ENCODE results near the gene KCNG1.

KCNG1 gene

GRCh38 chr20:51029556-51029955 is 6.6 kb upstream of the KCNG1 start:
- no peaks in the 10 kb centered on the region for H3K79me2 ChIP-seq (ENCODE audit: low read length)
- TF ChIP-seq EZH2phosphoT487 (IDR thresholded peaks at IDR 0.05; ENCODE audit: low read length) (no peak), CTCF (IDR thresholded peaks at IDR 0.05; ENCODE audit: low read length) (no peak), EZH2 (optimal IDR thresholded peaks at IDR 0.05; ENCODE audit: low read depth, low read length) (no peak)
- peaks cover 21% of the 10 kb centered on the region for H3K27me3 ChIP-seq (replicated peaks; ENCODE audit: insufficient read depth, low read length)
- no peak overlapping the region for H3K4me2 ChIP-seq (ENCODE audit: low read depth, low read length)
- H3K27ac ChIP-seq (ENCODE audit: low read length): no peak overlapping the region
- no peaks in the 10 kb centered on the region for H3K36me3 ChIP-seq (replicated peaks; ENCODE audit: insufficient read depth, low read length)
- H2AFZ ChIP-seq (ENCODE audit: low read length): no peak overlapping the region
- H3K4me3 ChIP-seq (ENCODE audit: low read length): no peak overlapping the region
- DNase-seq: no peak
- no peaks in the 10 kb centered on the region for H4K20me1 ChIP-seq (ENCODE audit: insufficient read depth, low read length)
- H3F3A ChIP-seq (ENCODE audit: insufficient read depth, low read length): no peaks in the 10 kb centered on the region
- no peaks in the 10 kb centered on the region for H3K9me2 ChIP-seq (replicated peaks; ENCODE audit: insufficient read depth, low read length)
- H3K4me1 ChIP-seq (ENCODE audit: low read length): no peaks in the 10 kb centered on the region
- no peaks in the 10 kb centered on the region for H3K9me3 ChIP-seq (replicated peaks; ENCODE audit: insufficient read depth, low read length)
- no peak overlapping the region for H3K9ac ChIP-seq (ENCODE audit: low read length)

- Histone ChIP-seq H3K4me1 (ENCODE audit: low read length) (no peaks in the 10 kb centered on the region), H3K9me3 (replicated peaks; ENCODE audit: insufficient read depth, low read length) (no peaks in the 10 kb centered on the region), H2AFZ (ENCODE audit: low read length) (no peak overlapping the region), H3K36me3 (replicated peaks; ENCODE audit: insufficient read depth, low read length) (no peaks in the 10 kb centered on the region), H3K4me2 (ENCODE audit: low read depth, low read length) (no peak overlapping the region), H3F3A (ENCODE audit: insufficient read depth, low read length) (no peaks in the 10 kb centered on the region), H3K9ac (ENCODE audit: low read length) (no peak overlapping the region), H3K9me2 (replicated peaks; ENCODE audit: insufficient read depth, low read length) (no peaks in the 10 kb centered on the region), H3K4me3 (ENCODE audit: low read length) (no peak overlapping the region), H4K20me1 (ENCODE audit: insufficient read depth, low read length) (no peaks in the 10 kb centered on the region), H3K27me3 (replicated peaks; ENCODE audit: insufficient read depth, low read length) (peaks cover 27% of the 10 kb centered on the region), H3K79me2 (ENCODE audit: low read length) (no peaks in the 10 kb centered on the region), H3K27ac (ENCODE audit: low read length) (no peak overlapping the region)
- no peak for DNase-seq
- TF ChIP-seq EZH2phosphoT487 (IDR thresholded peaks at IDR 0.05; ENCODE audit: low read length) (no peak), EZH2 (optimal IDR thresholded peaks at IDR 0.05; ENCODE audit: low read depth, low read length) (no peak)
Observed at GRCh38 chr20:51028616-51029212, 5.8 kb upstream of the KCNG1 start.

- Histone ChIP-seq H3K4me3 (ENCODE audit: low read length) (no peak overlapping the region), H3K4me2 (ENCODE audit: low read depth, low read length) (no peak overlapping the region), H3K4me1 (ENCODE audit: low read length) (no peaks in the 10 kb centered on the region), H3K36me3 (replicated peaks; ENCODE audit: insufficient read depth, low read length) (no peaks in the 10 kb centered on the region), H3F3A (ENCODE audit: insufficient read depth, low read length) (no peaks in the 10 kb centered on the region), H2AFZ (ENCODE audit: low read length) (no peak overlapping the region), H3K9me2 (replicated peaks; ENCODE audit: insufficient read depth, low read length) (no peaks in the 10 kb centered on the region), H3K9me3 (replicated peaks; ENCODE audit: insufficient read depth, low read length) (no peaks in the 10 kb centered on the region), H3K27ac (ENCODE audit: low read length) (no peak overlapping the region), H4K20me1 (ENCODE audit: insufficient read depth, low read length) (no peaks in the 10 kb centered on the region), H3K27me3 (replicated peaks; ENCODE audit: insufficient read depth, low read length) (peaks cover 36% of the 10 kb centered on the region), H3K9ac (ENCODE audit: low read length) (no peak overlapping the region), H3K79me2 (ENCODE audit: low read length) (no peaks in the 10 kb centered on the region)
- TF ChIP-seq CTCF (IDR thresholded peaks at IDR 0.05; ENCODE audit: low read length) (no peak), EZH2 (optimal IDR thresholded peaks at IDR 0.05; ENCODE audit: low read depth, low read length) (no peak), EZH2phosphoT487 (IDR thresholded peaks at IDR 0.05; ENCODE audit: low read length) (no peak)
- DNase-seq: no peak
Observed at GRCh38 chr20:51027035-51027795, 4.3 kb upstream of the KCNG1 start.

GRCh38 chr20:51026269-51026668 is 3.4 kb upstream of the KCNG1 start:
- Histone ChIP-seq H3K9ac (ENCODE audit: low read length) (no peak overlapping the region), H3K36me3 (replicated peaks; ENCODE audit: insufficient read depth, low read length) (no peaks in the 10 kb centered on the region), H3F3A (ENCODE audit: insufficient read depth, low read length) (no peaks in the 10 kb centered on the region), H3K9me2 (replicated peaks; ENCODE audit: insufficient read depth, low read length) (no peaks in the 10 kb centered on the region), H3K4me3 (ENCODE audit: low read length) (no peak overlapping the region), H3K4me2 (ENCODE audit: low read depth, low read length) (no peak overlapping the region), H3K27ac (ENCODE audit: low read length) (no peak overlapping the region), H3K4me1 (ENCODE audit: low read length) (no peaks in the 10 kb centered on the region), H3K79me2 (ENCODE audit: low read length) (no peaks in the 10 kb centered on the region), H2AFZ (ENCODE audit: low read length) (no peak overlapping the region), H3K27me3 (replicated peaks; ENCODE audit: insufficient read depth, low read length) (peaks cover 46% of the 10 kb centered on the region), H3K9me3 (replicated peaks; ENCODE audit: insufficient read depth, low read length) (no peaks in the 10 kb centered on the region), H4K20me1 (ENCODE audit: insufficient read depth, low read length) (no peaks in the 10 kb centered on the region)
- no peak for DNase-seq
- no peak for TF ChIP-seq CTCF (IDR thresholded peaks at IDR 0.05; ENCODE audit: low read length)
- TF ChIP-seq EZH2 (optimal IDR thresholded peaks at IDR 0.05; ENCODE audit: low read depth, low read length): no peak
- no peak for TF ChIP-seq EZH2phosphoT487 (IDR thresholded peaks at IDR 0.05; ENCODE audit: low read length)
